Measurements from ENCODE around the gene PREX1.
"Not testable (repeated sequence)": the region's sequence is repeated elsewhere in the genome, so short reads cannot be mapped to it uniquely, and the experiment has no call there.

Gene PREX1

DNA sequence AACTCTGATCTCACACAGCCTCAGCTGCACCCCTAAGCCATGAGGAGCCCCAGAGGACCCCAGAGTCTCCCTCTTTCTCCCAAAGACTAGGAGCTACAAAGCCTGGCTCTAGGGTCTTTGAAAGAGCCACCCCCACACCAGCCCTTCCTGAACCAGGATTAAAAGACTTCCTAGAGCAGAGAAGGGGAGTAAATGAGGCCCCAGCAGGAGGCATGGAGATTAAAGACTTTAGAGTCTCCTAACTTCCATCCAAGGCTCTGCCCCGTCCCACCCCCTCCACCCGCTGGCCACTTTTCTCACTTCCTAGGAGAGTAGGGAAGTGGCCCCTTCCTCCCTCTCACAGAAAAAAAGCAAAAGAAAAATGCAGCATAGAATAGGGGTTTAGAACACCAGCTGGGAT is 1.7 kb downstream of the PREX1 start:
- DNase-seq = no peak

DNA sequence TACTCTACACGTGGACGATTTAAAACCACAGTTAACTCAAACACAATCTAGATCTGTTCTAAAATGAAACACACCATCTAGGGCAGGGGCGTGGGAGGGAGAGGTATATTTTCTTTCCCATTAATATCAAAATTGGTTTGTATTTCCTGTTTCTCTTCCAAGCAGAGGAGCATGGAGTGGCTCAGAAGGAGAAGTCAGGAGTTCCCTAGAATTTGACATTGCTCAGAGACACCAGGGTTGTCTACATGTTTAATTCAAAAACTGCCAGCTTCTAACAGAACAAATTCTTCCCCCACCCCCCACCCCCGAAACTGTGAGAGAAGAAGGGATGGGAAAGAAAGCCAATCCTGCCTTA is 2.3 kb downstream of the PREX1 start:
- no peak for DNase-seq

DNA sequence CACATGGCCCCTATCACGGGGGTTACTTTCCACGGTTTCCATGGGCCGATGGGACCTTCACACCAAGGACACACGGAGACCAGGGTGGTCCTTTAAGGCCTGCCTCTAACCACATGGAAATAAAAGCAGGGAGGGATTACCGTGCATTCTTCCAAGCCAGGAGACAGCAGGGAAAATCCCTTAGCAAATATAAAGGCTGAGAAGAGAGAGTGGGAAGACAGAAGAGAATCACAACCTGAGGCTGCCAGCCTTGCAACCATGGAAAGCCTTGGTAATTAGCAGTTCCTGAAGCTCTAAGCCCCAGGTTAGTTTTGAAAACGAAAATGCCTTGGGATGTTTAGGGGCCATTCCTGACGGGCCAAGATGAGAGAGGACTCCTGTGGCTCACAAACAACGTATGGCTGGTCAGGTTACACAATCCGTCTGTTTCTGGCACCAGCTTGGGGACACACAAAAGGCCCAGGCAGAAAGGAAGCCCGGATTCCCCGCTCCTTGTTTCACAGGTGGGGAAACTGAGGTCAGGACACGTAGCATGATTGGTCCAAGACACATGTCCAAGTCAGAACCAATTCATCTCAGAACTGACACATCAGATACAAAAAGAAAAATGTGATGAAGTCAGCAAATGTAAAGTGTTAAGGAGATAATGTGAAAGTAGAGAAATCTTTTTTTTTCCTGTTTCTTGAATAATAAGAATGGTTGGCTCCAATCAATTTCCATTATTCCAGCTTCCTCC is 2.8 kb downstream of the PREX1 start:
- no peak for DNase-seq

DNA sequence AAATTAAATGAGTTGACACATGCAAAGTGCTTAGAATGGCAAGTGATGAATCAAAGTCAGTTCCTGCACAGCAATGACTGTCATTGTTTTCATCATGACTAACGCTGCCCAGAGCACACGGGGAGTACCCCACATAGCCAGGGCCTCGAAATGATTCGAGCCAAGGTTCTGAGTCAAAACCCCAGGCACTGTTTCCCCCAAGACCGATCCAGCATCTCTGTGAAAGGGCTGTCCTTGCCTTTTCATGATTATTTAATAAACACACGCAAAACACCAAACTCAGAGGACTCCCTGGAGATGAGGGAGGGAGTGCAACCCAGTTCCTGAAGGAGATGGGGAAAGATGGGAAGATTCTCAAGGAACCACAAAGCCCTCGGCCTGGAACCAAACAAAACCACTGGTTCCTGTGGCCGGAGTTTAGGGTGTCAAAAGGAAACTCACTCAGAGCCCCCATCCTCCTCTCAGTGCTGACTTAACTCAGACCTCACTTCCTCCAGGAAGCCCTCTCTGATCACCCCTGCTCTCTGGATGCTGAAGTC is 3.8 kb downstream of the PREX1 start:
- DNase-seq = peak; percentile 78

DNA sequence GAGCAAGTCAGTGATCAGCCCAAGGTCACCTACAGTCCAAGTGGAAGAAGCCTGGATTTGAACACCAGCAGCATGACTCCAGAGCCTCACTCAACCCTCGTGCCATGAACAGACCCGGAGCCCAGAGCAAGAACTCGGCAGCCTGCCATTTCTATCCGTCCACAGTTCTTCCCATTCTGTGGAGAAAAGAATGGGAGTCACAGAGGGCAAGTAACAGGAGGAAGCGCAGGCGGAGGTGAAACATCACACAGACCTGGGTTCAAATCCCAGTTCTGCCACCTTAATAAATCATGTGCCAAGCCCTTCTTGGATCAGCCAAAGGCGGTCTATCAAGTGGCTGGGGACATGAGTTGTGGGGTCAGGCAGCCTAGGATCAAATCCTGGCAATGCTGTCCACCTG is 4.3 kb downstream of the PREX1 start:
- DNase-seq = no peak

DNA sequence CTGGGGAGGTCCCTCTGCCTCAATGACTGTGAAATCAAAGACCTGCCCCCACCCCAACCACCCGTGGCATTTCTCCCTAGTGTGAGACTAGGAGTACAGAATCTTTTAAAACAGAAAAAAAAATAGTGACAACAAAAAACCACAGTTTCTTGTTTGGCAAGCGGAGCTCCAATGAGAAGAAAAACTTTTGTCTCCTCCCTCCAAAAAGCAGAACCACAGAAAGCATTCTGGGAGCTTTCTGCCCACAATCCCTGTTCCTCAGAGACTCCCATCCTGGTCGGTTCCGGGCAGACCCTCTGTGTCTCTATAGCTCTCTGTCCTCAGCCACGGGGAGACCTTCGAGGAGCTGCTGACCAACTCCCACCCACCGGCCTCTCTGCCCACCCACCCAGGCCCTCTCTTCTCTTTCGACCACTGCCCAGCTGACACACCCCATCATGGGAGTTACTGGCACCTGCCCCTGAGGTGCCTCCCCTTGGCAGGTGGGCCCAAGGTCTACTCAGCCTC is 4.9 kb downstream of the PREX1 start:
- no peak for DNase-seq

DNA sequence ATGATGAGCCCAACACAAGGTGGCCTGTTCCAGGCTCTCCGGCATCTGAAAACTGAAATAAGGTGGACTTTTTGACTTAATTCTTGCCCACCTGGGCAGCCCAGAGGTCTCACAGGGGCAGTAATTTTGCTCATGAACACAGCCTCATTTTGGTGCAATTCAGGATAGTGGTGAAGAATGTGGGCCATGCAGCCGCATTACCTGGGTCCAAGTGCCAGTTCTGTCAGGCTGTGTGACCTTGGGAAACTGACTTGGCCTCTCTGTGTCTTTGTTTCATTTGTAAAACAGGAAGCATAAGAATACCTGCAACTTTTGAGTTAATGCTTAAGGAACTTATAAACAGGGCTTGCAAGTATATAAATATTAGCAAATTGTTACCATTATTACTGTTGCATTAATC is 5.6 kb downstream of the PREX1 start:
- DNase-seq = no peak

DNA sequence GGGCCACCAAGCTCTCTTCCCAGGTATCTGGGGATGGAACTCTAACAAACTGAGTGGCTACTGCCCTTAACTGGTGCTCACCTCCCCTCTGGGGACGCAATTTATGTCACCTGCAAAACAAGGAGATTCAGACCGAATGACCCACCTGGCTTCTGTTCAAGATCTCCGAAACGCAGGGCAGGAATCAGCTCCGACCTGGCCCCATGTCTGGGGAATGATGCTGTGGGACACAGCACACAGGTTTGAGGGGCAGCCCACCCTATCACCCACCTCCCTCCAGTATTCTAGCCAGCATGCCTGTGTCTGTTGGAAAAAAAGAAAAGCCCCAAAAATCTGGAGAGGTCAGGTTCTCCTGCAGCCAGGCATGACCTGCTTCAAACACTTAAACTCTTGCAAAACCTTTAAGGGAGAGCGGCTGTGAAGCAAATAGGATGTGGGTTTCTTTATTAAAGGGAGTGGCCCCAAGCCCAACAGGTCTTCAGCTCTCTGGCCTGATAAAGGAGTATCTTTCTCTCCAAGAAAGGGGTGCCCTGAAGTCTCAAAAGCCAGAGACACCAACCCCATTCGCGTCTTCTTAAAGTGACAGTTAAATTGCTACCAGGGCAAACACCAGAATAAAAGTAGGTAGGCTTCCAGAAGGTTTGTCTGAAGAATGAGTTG is 6.4 kb downstream of the PREX1 start:
- DNase-seq = no peak

DNA sequence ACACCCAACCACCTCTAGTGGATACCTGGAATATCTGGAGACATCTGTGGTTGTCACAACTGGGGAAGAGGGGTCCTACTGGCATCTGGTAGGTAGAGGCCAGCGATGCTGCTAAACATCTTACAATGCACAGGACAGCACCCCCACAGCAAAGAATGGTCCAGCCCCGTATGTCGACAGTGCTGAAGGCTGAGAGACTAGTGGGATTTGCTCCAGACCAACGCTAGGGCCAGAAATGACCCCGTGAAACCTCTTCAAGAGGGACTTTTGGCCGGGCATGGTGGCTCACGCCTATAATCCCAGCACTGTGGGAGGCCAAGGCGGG is 7.2 kb downstream of the PREX1 start:
- no peak for DNase-seq

DNA sequence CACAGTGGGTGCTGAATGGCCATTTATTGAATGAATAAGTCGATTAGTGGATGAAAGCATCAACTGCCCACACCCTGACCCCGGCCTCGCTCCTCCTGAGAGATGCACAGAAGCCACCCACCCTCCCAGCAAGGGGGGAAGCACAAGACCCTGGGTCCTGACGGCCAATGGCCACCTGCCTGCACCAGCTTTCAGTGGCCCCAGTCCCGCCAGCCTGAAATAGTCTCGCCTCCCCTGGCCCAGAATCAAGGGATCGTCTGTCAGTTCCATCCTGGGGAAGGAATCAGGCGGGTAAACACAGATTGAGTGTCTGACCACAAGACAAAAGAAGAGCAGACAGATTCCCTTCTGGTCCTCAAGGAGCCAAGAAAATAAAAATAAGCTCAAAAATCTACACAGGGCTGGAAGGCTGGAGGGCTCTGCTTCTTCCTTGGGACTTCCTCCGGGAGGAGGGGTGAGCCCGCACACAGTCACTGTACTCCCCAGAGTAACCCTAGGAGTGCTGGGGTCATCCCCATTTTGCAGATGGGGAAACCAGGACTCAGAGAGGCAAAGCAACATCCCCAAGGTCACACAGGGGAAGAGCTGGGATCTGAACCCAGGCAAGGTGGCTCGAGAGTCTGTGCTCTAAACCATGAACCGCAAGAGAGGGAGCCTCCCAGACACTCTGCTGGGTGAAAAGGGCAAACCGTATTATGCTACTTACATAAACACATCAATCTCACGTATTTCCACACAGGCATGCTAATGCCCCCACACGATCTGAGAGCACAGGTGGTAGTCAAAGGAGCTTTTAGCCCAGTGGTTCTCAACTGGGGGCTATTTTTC is 7.8 kb downstream of the PREX1 start:
- DNase-seq = no peak

DNA sequence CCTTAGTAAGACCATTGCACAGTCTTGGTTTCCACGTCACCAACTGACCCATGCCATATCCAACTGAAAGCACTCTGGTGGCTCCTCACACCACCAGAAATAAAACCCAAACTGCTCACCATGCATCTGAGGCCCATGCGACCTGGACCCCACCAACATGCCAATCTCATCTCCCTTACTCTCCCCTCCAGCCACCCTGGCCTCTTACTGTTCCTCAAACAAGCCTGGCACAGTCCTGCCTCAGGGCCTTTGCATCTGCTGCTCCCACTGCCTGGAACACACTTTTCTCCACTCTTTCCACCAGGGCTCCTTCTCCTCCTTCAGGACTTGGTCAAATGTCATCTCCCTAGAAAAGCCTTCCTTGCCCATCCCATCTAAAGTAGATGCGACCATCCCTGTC is 8.7 kb downstream of the PREX1 start:
- DNase-seq = no peak

DNA sequence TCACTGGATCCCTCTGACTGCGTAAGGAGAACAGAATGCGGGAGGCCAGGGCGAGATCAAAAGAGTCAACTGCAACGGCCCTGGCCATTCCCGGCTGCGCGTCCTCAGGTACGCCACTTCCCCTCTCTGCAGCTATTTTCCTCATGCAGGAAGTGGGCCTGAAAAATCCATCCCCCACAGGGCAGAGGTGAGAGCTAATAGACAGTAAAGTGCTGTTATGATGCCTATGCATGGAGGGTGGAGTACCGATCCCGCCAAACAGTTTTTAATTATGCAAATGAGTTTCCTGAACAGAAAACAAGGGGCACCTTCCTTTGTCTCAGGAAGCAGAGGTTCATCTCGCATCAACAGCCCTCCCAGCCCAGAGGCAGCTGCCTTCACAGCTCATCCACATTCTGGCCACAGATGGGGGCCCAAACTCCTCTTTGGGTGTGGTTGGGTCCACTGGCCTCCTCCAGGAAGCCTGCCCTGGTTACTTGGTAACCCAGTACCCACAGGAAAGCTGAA is 9.3 kb downstream of the PREX1 start:
- peak; percentile 38 for DNase-seq

DNA sequence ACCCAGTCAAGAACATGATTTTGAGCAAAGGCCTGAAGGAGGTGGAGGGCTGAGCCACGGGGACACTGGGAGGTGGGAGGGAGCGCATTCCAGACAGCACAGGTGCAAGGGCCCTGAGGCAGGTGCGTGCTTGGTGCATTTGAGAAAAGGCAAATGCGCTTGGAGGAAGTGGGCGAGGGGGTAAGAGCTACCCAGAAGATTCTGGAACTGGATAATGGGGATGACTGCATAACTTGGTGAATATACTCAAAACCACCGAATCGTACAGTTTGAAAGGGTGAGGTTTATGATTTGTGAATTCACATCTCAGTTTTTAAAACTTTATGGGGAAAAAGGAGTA is 9.8 kb downstream of the PREX1 start:
- no peak for DNase-seq

DNA sequence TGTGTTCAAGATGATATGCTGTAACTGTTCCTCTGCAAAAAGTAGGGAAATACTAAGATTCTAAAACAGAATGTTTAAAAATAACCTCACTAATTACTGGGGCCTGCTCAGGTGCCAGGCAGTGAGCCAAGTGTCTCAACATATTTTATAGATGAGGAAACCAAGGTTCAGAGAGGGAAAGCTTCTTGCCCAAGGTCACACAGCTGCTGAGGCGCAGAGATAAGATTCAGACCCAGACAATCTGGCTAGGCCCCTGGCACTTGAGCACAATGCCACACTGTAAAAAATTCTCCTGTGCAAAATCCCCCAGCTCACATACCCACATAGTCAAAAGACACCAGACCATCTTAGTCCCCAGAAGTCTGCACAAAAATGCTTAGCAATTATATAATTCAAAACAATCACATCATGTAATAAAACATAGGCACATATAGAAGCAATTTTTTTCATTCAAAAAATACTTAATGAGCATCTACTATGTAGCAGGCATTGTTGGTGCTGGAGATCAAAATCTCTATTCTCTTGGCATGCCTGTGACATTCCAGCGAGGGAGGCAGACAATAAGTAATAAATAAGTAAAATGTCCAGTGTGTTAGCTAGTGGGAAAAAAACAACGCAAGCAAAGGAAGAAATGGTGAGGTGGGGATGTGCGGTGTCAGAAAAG is 10.3 kb downstream of the PREX1 start:
- DNase-seq = no peak

DNA sequence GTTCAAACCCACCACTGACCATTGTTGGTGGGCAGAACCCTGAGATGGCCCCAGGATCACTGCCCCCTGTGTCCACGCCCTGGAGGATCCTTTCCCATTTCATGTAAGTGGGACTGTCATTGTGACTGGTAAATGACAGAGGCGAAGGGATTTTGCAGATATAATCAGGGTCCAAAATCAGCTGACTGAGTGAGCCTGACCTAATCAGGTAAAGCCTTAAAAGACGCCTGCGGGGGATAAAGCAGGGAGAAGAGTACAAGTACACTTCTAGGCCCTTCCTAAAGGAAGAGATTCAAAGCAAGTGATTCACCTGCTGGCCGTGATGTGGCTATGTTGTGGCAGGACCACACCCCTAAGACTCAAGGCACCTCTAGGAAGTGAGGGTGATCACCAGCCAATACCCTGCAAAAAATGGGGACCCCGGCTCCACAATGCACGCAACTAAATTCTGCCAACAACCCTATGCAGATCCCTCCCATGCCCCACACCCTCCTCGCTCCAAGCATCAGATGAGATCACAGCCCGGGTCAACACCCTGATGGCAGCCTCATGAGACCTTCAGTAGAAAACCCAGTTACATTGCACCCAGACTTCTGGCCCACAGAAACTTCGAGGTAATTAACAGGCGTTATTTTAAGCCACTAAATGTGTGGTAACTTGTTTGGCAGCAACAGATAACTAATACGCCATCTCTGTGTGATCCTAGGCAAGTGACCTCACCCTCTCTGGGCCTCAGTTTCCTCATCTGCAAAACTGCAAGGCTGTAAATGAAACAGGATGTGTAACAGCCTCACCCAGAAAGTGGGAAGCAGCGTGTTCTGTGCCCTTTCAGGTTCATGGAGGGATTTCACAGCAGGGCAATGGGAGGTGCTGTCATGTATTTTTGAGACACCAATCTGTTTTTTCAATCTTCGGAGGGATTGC is 11.3 kb downstream of the PREX1 start:
- DNase-seq = no peak

DNA sequence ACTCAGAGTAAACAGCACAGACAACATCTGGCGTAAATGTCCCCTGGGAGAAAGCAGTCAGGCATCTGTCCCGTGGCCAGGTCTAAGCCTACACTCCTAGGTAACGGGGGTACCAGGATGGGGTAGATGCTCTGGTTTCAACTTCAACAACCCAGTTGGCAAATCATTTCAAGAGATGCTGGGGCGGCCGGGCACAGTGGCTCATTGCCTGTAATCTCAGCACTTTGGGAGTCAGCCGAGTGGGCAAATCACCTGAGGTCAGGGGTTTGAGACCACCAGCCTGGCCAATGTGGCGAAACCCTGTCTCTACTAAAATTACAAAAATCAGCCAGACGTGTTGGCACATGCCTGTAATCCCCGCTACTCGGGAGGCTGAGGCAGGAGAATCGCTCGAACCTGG is 12.3 kb downstream of the PREX1 start:
- DNase-seq = no peak

DNA sequence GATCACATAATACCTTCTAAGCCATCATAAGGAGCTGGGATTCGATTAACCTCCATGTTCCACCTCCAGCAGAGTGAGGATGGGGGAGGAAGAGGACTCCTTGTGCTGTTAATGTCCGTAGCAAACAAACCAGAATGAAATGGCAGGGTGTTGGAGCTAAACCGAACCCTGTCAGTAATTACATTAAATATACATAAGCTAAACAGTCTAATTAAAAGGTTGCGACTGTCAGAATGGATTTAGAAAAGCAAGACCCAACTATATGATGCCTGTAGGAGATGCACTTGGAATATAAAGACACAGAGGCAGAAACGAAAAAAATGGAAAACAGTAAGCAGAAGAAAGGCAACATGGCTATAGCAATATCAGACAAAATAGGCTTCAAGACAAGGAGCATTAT is 13.2 kb downstream of the PREX1 start:
- DNase-seq = no peak

DNA sequence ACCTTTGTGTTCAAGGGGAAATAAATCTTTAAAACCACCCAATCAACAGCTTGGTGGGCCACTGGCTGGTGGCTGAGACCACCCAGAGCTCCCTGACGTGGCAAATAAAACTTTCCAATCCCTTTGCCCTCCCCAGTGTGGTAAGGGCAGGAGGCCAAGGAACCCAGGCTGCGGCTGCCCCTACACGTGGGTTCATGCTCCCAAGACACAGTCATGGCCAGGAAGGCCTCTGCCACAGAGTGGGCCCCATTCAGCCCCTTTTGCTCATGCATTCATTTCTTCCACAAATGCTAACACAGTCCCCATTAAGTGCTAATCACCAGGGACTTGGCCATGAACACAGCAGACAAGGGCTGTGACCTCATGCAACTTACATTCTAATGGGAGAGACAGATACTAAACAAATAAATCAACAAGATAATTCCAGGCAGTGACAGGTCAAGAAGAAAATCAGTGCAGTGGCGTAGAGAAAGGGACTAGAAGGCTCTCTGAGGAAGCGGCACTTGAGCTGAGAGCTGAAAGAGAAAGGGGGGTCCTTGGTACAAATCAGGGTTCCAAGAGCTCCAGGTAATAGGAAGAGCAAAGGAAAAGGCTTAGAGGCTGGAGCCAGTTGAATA is 13.8 kb downstream of the PREX1 start:
- DNase-seq = no peak

DNA sequence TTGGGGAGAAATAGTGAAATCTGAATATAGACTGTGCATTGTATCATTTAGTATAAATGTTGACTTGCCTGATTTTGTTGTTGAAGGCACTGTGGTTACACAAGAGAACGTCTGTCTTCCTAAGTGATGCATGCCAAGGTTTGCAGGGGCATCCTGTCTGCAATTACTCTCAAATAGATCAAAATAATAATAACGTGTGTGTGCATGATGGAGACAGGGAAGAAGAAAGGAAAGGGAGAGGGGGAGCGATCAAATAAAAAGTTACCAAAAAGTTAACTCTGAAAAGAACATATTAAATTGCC is 14.4 kb downstream of the PREX1 start:
- DNase-seq = no peak

DNA sequence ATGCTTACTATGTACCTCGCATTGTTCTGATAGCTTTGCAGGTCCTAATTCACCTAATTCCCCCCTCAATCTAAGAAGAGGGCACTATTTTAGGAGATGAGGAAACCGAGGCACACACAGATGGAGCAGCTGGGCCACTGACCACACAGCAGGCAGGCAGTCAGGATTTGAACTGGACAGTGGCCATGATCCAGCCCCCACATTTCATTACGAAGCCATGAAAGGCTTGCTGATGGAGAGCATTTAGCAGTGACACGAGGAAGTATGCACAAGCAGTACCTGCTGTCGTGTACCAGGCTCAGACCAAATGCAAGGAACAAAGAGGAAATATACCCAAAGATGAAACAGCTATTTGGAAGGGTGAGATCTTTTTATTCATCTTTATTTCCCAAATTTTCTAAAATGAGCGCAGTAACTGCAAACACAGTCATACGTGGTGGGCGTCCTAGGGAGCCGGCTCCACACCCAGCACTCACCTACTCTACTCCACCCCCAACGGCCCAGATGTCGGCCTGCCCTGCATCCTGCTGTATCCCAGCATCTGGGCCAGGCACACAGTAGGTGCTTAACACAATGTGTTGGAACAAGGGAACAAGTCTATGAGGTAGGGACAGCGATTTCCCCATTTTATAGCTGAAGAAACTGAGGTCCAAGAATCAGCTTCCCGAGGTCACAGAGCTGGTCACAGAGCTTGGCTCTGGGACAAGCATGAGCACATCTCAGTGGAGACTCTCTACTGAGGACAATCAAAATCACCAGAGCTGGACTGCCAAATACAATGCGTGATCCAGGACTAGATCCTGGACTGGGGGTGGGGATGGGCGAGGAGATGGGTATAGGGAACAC is 15.0 kb downstream of the PREX1 start:
- no peak for DNase-seq

DNA sequence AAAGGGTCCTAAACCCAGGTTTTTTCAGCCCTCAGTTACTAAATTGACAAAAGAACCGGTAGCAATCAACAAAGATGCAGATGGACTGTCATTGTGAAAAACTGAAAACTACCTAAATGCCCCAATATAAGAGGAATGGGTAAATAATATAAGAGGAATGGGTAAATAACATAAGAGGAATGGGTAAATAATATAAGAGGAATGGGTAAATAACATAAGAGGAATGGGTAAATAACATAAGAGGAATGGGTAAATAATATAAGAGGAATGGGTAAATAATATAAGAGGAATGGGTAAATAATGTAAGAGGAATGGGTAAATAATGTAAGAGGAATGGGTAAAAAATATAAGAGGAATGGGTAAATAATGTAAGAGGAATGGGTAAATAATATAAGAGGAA is 15.7 kb downstream of the PREX1 start:
- not testable (repeated sequence) for DNase-seq
